H1 (cell line): ENCODE results near the gene RBFOX1. TPM values are rescaled to one million over a fixed set of nuclear protein-coding genes. Genes with fewer than 3 reads are reported as not detected.

ENCODE experiments used
- CTCF ChIA-PET: fragments of 300-600 bp; sonication (Branson Sonifier 250); formaldehyde crosslinking; loops from one replicate; lab custom pipeline; 2021; ENCODE audit not compliant: partially characterized antibody; lab: Charles Lee
- POLR2A ChIA-PET: fragments of 300-600 bp; sonication (Branson Sonifier 250); formaldehyde crosslinking; loops from one replicate; lab custom pipeline; 2021; ENCODE audit warnings: inconsistent platforms; ENCODE audit not compliant: partially characterized antibody; lab: Charles Lee
- DNase-seq, 2 experiments: peaks; one replicate each; pipeline versions ENCODE4 v3.0.0 to v3.0.0-alpha.2; 2010 to 2022; ENCODE audit warnings: low spot score in 2 of 2, low read depth in 1 of 2, mixed read lengths in 1 of 2
- FAIRE-seq: peaks from 2 replicates; lab custom pipeline; 2011; peaks lifted over from hg19 to GRCh38; lab: Jason Lieb, UNC
- H2AFZ ChIP-seq: 2 replicates; pipeline ENCODE4 v1.8.1; 2012; ENCODE audit warnings: low read length, inconsistent platforms
- H2AK5ac ChIP-seq: 2 replicates; pipeline ENCODE4 v1.6.1; 2013; ENCODE audit warnings: low read depth, low read length
- H2BK120ac ChIP-seq: replicated peaks from 2 replicates; pipeline ENCODE3; 2013; ENCODE audit warnings: low read depth, low read length, inconsistent platforms
- H2BK12ac ChIP-seq: 2 replicates; pipeline ENCODE4 v1.6.1; 2013; ENCODE audit warnings: low read depth, low read length
- H2BK15ac ChIP-seq: 2 replicates; pipeline ENCODE4 v1.6.1; 2013; ENCODE audit warnings: low read length
- H2BK20ac ChIP-seq: 2 replicates; pipeline ENCODE4 v1.6.1; 2013; ENCODE audit warnings: low read length
- H2BK5ac ChIP-seq: 2 replicates; pipeline ENCODE4 v1.6.1; 2013; ENCODE audit warnings: low read depth, low read length
- H3K14ac ChIP-seq: 2 replicates; pipeline ENCODE4 v1.6.1; 2013; ENCODE audit warnings: inconsistent platforms; ENCODE audit not compliant: insufficient read length
- H3K18ac ChIP-seq: 2 replicates; pipeline ENCODE4 v1.6.1; 2013; ENCODE audit warnings: low read length; ENCODE audit errors: extremely low read depth
- H3K23ac ChIP-seq: 2 replicates; pipeline ENCODE4 v1.6.1; 2013; ENCODE audit warnings: inconsistent platforms; ENCODE audit not compliant: insufficient read length
- H3K23me2 ChIP-seq: 2 replicates; pipeline ENCODE4 v1.6.1; 2013; ENCODE audit warnings: low read depth, low read length
- H3K27ac ChIP-seq: 2 replicates; pipeline ENCODE4 v1.6.1; 2011; ENCODE audit warnings: low read depth, low read length, inconsistent platforms
- H3K27me3 ChIP-seq, 4 experiments: replicated peaks in 1 of 4; 1 replicate in 1 of 4; 2 replicates in 3 of 4; pipeline versions ENCODE4 v1.6.1 to v1.8.1; 2011 to 2013; ENCODE audit warnings: low read length in 3 of 4, mild to moderate bottlenecking in 3 of 4, inconsistent platforms in 2 of 4, mixed read lengths in 2 of 4, moderate library complexity in 1 of 4; ENCODE audit not compliant: control insufficient read depth in 3 of 4, insufficient read depth in 3 of 4; ENCODE audit errors: extremely low read depth in 1 of 4
- H3K36me3 ChIP-seq, 4 experiments: 2 replicates each; pipeline versions ENCODE4 v1.6.1 to v1.8.1; 2011 to 2013; ENCODE audit warnings: mild to moderate bottlenecking in 4 of 4, low read length in 3 of 4, moderate library complexity in 2 of 4, control low read depth in 1 of 4, inconsistent platforms in 1 of 4; ENCODE audit not compliant: insufficient read depth in 4 of 4, control insufficient read depth in 2 of 4
- H3K4ac ChIP-seq: replicated peaks from 2 replicates; pipeline ENCODE3; 2013; ENCODE audit warnings: low read length, low read depth, mixed read lengths, inconsistent platforms; ENCODE audit not compliant: insufficient read length
- H3K4me1 ChIP-seq, 4 experiments: replicated peaks in 1 of 4; 1 replicate in 1 of 4; 2 replicates in 3 of 4; pipeline versions ENCODE4 v1.6.1 to v1.8.1; 2011 to 2013; ENCODE audit warnings: low read length in 3 of 4, inconsistent platforms in 2 of 4, mixed read lengths in 1 of 4; ENCODE audit not compliant: insufficient read depth in 4 of 4, control insufficient read depth in 3 of 4
- H3K4me2 ChIP-seq, 2 experiments: 2 replicates each; pipeline versions ENCODE4 v1.6.1 to v1.8.1; 2011 to 2013; ENCODE audit warnings: low read depth in 2 of 2, low read length in 2 of 2, control low read depth in 1 of 2, inconsistent platforms in 1 of 2, mild to moderate bottlenecking in 1 of 2; ENCODE audit not compliant: insufficient read depth in 1 of 2
- H3K4me3 ChIP-seq, 4 experiments: fragments of 200-600, 300-600 bp in 1 of 4; sonication (generic), shearing (Covaris generic), sonication (Bioruptor Twin) in 1 of 4; 2 replicates each; pipeline versions ENCODE4 v1.5.1 to v1.8.1; 2011 to 2016; ENCODE audit warnings: low read length in 4 of 4, low read depth in 3 of 4, control low read depth in 2 of 4, inconsistent platforms in 2 of 4, mild to moderate bottlenecking in 2 of 4, mixed read lengths in 1 of 4, moderate library complexity in 1 of 4; ENCODE audit not compliant: insufficient read depth in 2 of 4; ENCODE audit errors: extremely low read depth in 1 of 4
- H3K56ac ChIP-seq: replicated peaks from 2 replicates; pipeline ENCODE3; 2013; ENCODE audit warnings: low read depth, mild to moderate bottlenecking, mixed read lengths, low read length, inconsistent platforms; ENCODE audit not compliant: insufficient read length
- H3K79me1 ChIP-seq: 2 replicates; pipeline ENCODE4 v1.6.1; 2013; ENCODE audit warnings: low read depth, low read length, control low read depth
- H3K79me2 ChIP-seq, 2 experiments: 2 replicates each; pipeline versions ENCODE4 v1.6.1 to v1.8.1; 2012 to 2013; ENCODE audit warnings: low read length in 2 of 2, mild to moderate bottlenecking in 2 of 2, inconsistent platforms in 1 of 2; ENCODE audit not compliant: insufficient read depth in 2 of 2, control insufficient read depth in 1 of 2
- H3K9ac ChIP-seq, 4 experiments: replicated peaks in 1 of 4; 1 replicate in 1 of 4; 2 replicates in 3 of 4; pipeline versions ENCODE4 v1.6.1 to v1.8.1; 2011 to 2013; ENCODE audit warnings: low read depth in 3 of 4, low read length in 3 of 4, control low read depth in 2 of 4, mild to moderate bottlenecking in 2 of 4, moderate library complexity in 2 of 4, inconsistent platforms in 1 of 4; ENCODE audit errors: extremely low read depth in 1 of 4
- H3K9me3 ChIP-seq, 2 experiments: 2 replicates each; pipeline versions ENCODE4 v1.6.1 to v1.8.1; 2012 to 2013; ENCODE audit warnings: mild to moderate bottlenecking in 2 of 2, moderate library complexity in 2 of 2, control low read depth in 1 of 2, inconsistent platforms in 1 of 2, low read depth in 1 of 2, low read length in 1 of 2, mixed read lengths in 1 of 2; ENCODE audit not compliant: insufficient read depth in 2 of 2
- H4K20me1 ChIP-seq, 2 experiments: replicated peaks in 1 of 2; 2 replicates each; pipeline versions ENCODE3 to v1.8.1; 2011 to 2013; ENCODE audit warnings: inconsistent platforms in 2 of 2, low read length in 2 of 2, mild to moderate bottlenecking in 1 of 2; ENCODE audit not compliant: insufficient read depth in 2 of 2, control insufficient read depth in 1 of 2
- H4K5ac ChIP-seq: 2 replicates; pipeline ENCODE4 v1.6.1; 2013; ENCODE audit warnings: low read length, low read depth, mixed read lengths, inconsistent platforms; ENCODE audit not compliant: insufficient read length
- H4K8ac ChIP-seq: 2 replicates; pipeline ENCODE4 v1.8.0; 2013; ENCODE audit warnings: mild to moderate bottlenecking, moderate library complexity, low read length, inconsistent platforms; ENCODE audit not compliant: insufficient read depth; ENCODE audit errors: extremely low read depth
- H4K91ac ChIP-seq: replicated peaks from 2 replicates; pipeline ENCODE3; 2013; ENCODE audit warnings: low read length, mixed read lengths, inconsistent platforms; ENCODE audit not compliant: insufficient read length
- CBX5 ChIP-seq: fragments of 300-800, 300-1000 bp; sonication (generic); IDR thresholded peaks from 2 replicates; pipeline ENCODE4 v1.7.1; 2016; ENCODE audit warnings: antibody characterized with exemption, low read length, low read depth
- EZH2 ChIP-seq: fragments of 200-600 bp; sonication (generic); IDR thresholded peaks from 2 replicates; pipeline ENCODE4 v1.7.1; 2012; ENCODE audit warnings: low read depth, mild to moderate bottlenecking, moderate library complexity, low read length, inconsistent platforms; ENCODE audit not compliant: severe bottlenecking
- HDAC2 ChIP-seq, 2 experiments: fragments of 300-600 bp in 1 of 2; sonication (generic) in 1 of 2; IDR thresholded peaks; 2 replicates each; pipeline ENCODE4 v1.6.1; 2011 to 2012; ENCODE audit warnings: low read depth in 2 of 2, low read length in 2 of 2, mild to moderate bottlenecking in 2 of 2, moderate library complexity in 2 of 2, borderline replicate concordance in 1 of 2, inconsistent platforms in 1 of 2
- NRF1 ChIP-seq: IDR thresholded peaks from 2 replicates; pipeline ENCODE4 v1.6.1; 2011; ENCODE audit warnings: mild to moderate bottlenecking, low read depth, low read length, improper control_type of control experiment
- PHF8 ChIP-seq: fragments of 200-600 bp; sonication (generic); conservative IDR thresholded peaks from 2 replicates; pipeline ENCODE4 v1.7.1; 2012; ENCODE audit warnings: low read depth, mild to moderate bottlenecking, inconsistent platforms, low read length, moderate library complexity
- POU5F1 ChIP-seq: IDR thresholded peaks from 2 replicates; pipeline ENCODE4 v1.6.1; 2011; ENCODE audit warnings: low read depth, mild to moderate bottlenecking, low read length, moderate library complexity
- RAD21 ChIP-seq, 2 experiments: IDR thresholded peaks in 1 of 2; conservative IDR thresholded peaks in 1 of 2; 2 replicates each; pipeline ENCODE4 v1.6.1; 2011; ENCODE audit warnings: low read depth in 2 of 2, low read length in 2 of 2, improper control_type of control experiment in 1 of 2, inconsistent platforms in 1 of 2, mild to moderate bottlenecking in 1 of 2, moderate library complexity in 1 of 2
- RBBP5 ChIP-seq: IDR thresholded peaks from 2 replicates; pipeline ENCODE4 v1.7.1; 2012; ENCODE audit warnings: low read depth, mild to moderate bottlenecking, inconsistent platforms, low read length, moderate library complexity, borderline replicate concordance
- SIN3A ChIP-seq, 2 experiments: IDR thresholded peaks in 1 of 2; conservative IDR thresholded peaks in 1 of 2; 2 replicates each; pipeline ENCODE4 v1.6.1; 2011 to 2012; ENCODE audit warnings: low read length in 2 of 2, improper control_type of control experiment in 1 of 2, low read depth in 1 of 2, mild to moderate bottlenecking in 1 of 2
- TCF12 ChIP-seq: IDR thresholded peaks from 2 replicates; pipeline ENCODE4 v1.6.1; 2011; ENCODE audit warnings: low read depth, mild to moderate bottlenecking, low read length
- TEAD4 ChIP-seq: IDR thresholded peaks from 2 replicates; pipeline ENCODE4 v1.6.1; 2012; ENCODE audit warnings: low read depth, low read length, inconsistent platforms, mixed read lengths
- WGBS, 2 experiments: shearing (Covaris generic) in 1 of 2; methylation state at CpG; one replicate each; pipeline versions ENCODE4 v1.1.6 to v1.1.7; 2013 to 2015; ENCODE audit warnings: low lambda C conversion rate in 2 of 2, mixed read lengths in 2 of 2, inconsistent platforms in 1 of 2, low coverage in 1 of 2, missing lambda C conversion rate in 1 of 2; ENCODE audit not compliant: insufficient replicate concordance in 2 of 2, insufficient coverage in 1 of 2, insufficient read length in 1 of 2; ENCODE audit errors: extremely low coverage in 1 of 2, missing lambda C conversion rate in 1 of 2; 5-methylcytosine and 5-hydroxymethylcytosine counted together
- polyA plus RNA-seq, 7 experiments: library from polyadenylated mRNA; depleted of rRNA in 3 of 7; stranded (reverse) in 5 of 7; unstranded in 2 of 7; fragments of >200 nt in 5 of 7; fragments of 200-250 nt in 2 of 7; gene quantifications; 1 replicate in 5 of 7; 2 replicates in 1 of 7; 4 replicates in 1 of 7; pipeline versions ENCODE4 v1.2.1 to v1.2.3, GENCODE V29; 2011 to 2013; ENCODE audit warnings: missing spikeins in 2 of 7, mixed read lengths in 2 of 7
- total RNA-seq: library from RNA; stranded (reverse); fragmentation: NEBNext Ultra II Directional; extraction: Animal tissue kit (Norgen Biotek cat#: 25700); gene quantifications from 2 replicates; pipeline ENCODE4 v1.2.1, GENCODE V29; 2021
- TF ChIP-seq, protein P1 (sequence below): IDR thresholded peaks from 2 replicates; pipeline ENCODE4 v1.6.1; 2012; ENCODE audit warnings: low read length, inconsistent platforms

Gene RBFOX1
- total and polyA plus RNA-seq, 2 of the 8 experiments (the other 6 are each of a cell fraction or from before 2014, with no cell fraction given), result 1.7 to 2.8 TPM

DNA sequence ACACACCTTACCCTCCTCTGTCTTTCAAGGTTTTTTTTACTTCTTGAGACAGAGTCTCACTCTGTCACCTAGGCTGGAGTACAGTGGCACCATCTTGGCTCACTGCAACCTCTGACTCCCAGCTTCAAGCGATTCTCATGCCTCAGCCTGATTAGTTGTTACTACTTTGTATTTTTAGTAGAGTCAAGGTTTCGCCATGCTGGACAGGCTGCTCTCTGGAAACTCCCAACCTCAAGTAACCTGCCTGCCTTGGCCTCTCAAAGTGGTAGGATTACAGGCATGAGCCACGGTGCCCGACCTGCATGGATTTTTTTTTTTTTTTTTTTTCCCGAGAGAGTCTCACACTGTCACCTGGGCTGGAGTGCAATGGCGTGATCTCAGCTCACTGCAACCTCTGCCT, 273.2 kb downstream of the RBFOX1 start:
- no peak overlapping the region for H2BK20ac ChIP-seq
- no peak overlapping the region for H3K18ac ChIP-seq
- CTCF ChIA-PET, result no interaction called here
- H3K79me2 ChIP-seq, result no peaks in the 10 kb centered on the region
- DNase-seq (no peak), FAIRE-seq (no peak)
- no peak overlapping the region for H2AFZ ChIP-seq
- WGBS, 2 experiments, result 93% methylated on average over 3 of the region's 6 CpGs; no CpG with 5 or more reads in 1 of the 2 experiments
- H3K4me1 ChIP-seq, result peaks cover 0 to 5% (median 2%) of the 10 kb centered on the region in 4 experiments; a peak in 2 of 7 replicates
- POLR2A ChIA-PET, result no interaction called here
- H3K36me3 ChIP-seq, result no peaks in the 10 kb centered on the region
- H3K9ac ChIP-seq, result no peak overlapping the region
- H3K4me3 ChIP-seq, result no peak overlapping the region
- H3K4me2 ChIP-seq, result no peak overlapping the region
- no peak overlapping the region for H4K8ac ChIP-seq
- no peak overlapping the region for H2BK12ac ChIP-seq
- no peak overlapping the region for H3K14ac ChIP-seq
- H3K27ac ChIP-seq, result no peak overlapping the region
- no peak overlapping the region for H2BK5ac ChIP-seq
- H3K23ac ChIP-seq, result no peak overlapping the region
- no peaks in the 10 kb centered on the region for H3K23me2 ChIP-seq
- no peaks in the 10 kb centered on the region for H3K9me3 ChIP-seq
- no peaks in the 10 kb centered on the region for H4K20me1 ChIP-seq
- no peak overlapping the region for H4K91ac ChIP-seq
- no peak overlapping the region for H4K5ac ChIP-seq
- H2BK120ac ChIP-seq, result no peak overlapping the region
- H3K79me1 ChIP-seq, result no peaks in the 10 kb centered on the region
- H2AK5ac ChIP-seq, result no peak overlapping the region
- H3K4ac ChIP-seq, result no peak overlapping the region
- H3K56ac ChIP-seq, result no peak overlapping the region
- H2BK15ac ChIP-seq, result no peak overlapping the region
- no peaks in the 10 kb centered on the region for H3K27me3 ChIP-seq
- TF ChIP-seq POU5F1 (no peak), RAD21 (IDR thresholded peaks at IDR 0.05 in 1 of 2, conservative IDR thresholded peaks at IDR 0.05 in 1 of 2; ENCODE audit: low read depth in 2 of 2, low read length in 2 of 2) (no peak), SIN3A (conservative IDR thresholded peaks at IDR 0.05 in 1 of 2, IDR thresholded peaks at IDR 0.05 in 1 of 2; ENCODE audit: low read depth in 1 of 2, low read length in 2 of 2) (no peak), TCF12 (no peak), RBBP5 (no peak), NRF1 (no peak), CBX5 (no peak), EZH2 (no peak), HDAC2 (IDR thresholded peaks at IDR 0.05; ENCODE audit: borderline replicate concordance in 1 of 2, low read depth in 2 of 2, low read length in 2 of 2) (no peak), PHF8 (no peak), TEAD4 (no peak)
- TF ChIP-seq, protein P1, sequence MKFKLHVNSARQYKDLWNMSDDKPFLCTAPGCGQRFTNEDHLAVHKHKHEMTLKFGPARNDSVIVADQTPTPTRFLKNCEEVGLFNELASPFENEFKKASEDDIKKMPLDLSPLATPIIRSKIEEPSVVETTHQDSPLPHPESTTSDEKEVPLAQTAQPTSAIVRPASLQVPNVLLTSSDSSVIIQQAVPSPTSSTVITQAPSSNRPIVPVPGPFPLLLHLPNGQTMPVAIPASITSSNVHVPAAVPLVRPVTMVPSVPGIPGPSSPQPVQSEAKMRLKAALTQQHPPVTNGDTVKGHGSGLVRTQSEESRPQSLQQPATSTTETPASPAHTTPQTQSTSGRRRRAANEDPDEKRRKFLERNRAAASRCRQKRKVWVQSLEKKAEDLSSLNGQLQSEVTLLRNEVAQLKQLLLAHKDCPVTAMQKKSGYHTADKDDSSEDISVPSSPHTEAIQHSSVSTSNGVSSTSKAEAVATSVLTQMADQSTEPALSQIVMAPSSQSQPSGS, result no peak
